ENCODE results near the gene SMIM3. TPM values are rescaled to one million over a fixed set of nuclear protein-coding genes. Genes with fewer than 3 reads are reported as not detected.

The SMIM3 gene
- total and polyA plus RNA-seq, 2 of the 8 experiments (the other 6 are each of a cell fraction or from before 2014, with no cell fraction given), result 10.4 to 15.7 TPM

GRCh38 chr5:150757087-150757649 lies 21.4 kb upstream of the SMIM3 start:
- FAIRE-seq (no peak), DNase-seq (ENCODE audit: low read depth in 1 of 2, low spot score in 2 of 2) (no peak)
- 100% methylated on average over 1 of the region's 1 CpG; no CpG with 5 or more reads in 1 of the 2 experiments for WGBS, 2 experiments (ENCODE audit: extremely low coverage in 1 of 2, insufficient coverage in 1 of 2, insufficient read length in 1 of 2, insufficient replicate concordance in 2 of 2, low coverage in 1 of 2, low lambda C conversion rate in 2 of 2, missing lambda C conversion rate in 1 of 2)
- no peak overlapping the region for H3K27ac ChIP-seq (ENCODE audit: low read depth, low read length)
- no peak overlapping the region for H3K18ac ChIP-seq (ENCODE audit: extremely low read depth, low read length)
- no peak overlapping the region for H3K4ac ChIP-seq (replicated peaks; ENCODE audit: insufficient read length, low read depth, low read length)
- H4K5ac ChIP-seq (ENCODE audit: insufficient read length, low read depth, low read length), result no peak overlapping the region
- peaks cover 6 to 10% of the 10 kb centered on the region in 2 experiments; a peak in 3 of 4 replicates for H3K9me3 ChIP-seq (ENCODE audit: insufficient read depth in 2 of 2, low read depth in 1 of 2, low read length in 1 of 2)
- H3K4me2 ChIP-seq (ENCODE audit: insufficient read depth in 1 of 2, low read depth in 2 of 2, low read length in 2 of 2), result peak overlapping the region; percentile 80 to 89
- H4K8ac ChIP-seq (ENCODE audit: extremely low read depth, insufficient read depth, low read length), result no peak overlapping the region
- no peak overlapping the region for H2AFZ ChIP-seq (ENCODE audit: low read length)
- H4K91ac ChIP-seq (replicated peaks; ENCODE audit: insufficient read length, low read length), result no peak overlapping the region
- H2BK15ac ChIP-seq (ENCODE audit: low read length), result no peak overlapping the region
- peaks cover 4 to 18% of the 10 kb centered on the region in 2 experiments; a peak in 3 of 4 replicates for H3K79me2 ChIP-seq (ENCODE audit: control insufficient read depth in 1 of 2, insufficient read depth in 2 of 2, low read length in 2 of 2)
- peaks cover 2 to 30% (median 18%) of the 10 kb centered on the region in 4 experiments; a peak in 7 of 8 replicates for H3K36me3 ChIP-seq (ENCODE audit: control insufficient read depth in 2 of 4, insufficient read depth in 4 of 4, low read length in 3 of 4)
- H3K23ac ChIP-seq (ENCODE audit: insufficient read length), result no peak overlapping the region
- H3K4me3 ChIP-seq (ENCODE audit: extremely low read depth in 1 of 4, insufficient read depth in 2 of 4, low read depth in 3 of 4, low read length in 4 of 4), result peak overlapping the region in 1 of 4 experiments; percentile 77; a peak in 1 of 8 replicates
- TF ChIP-seq FOSL1 (IDR thresholded peaks at IDR 0.05; ENCODE audit: insufficient read depth, low read depth, low read length), result no peak
- H2AK5ac ChIP-seq (ENCODE audit: low read depth, low read length), result no peak overlapping the region
- H3K79me1 ChIP-seq (ENCODE audit: low read depth, low read length), result no peaks in the 10 kb centered on the region
- no peak overlapping the region for H3K9ac ChIP-seq (replicated peaks in 1 of 4; ENCODE audit: extremely low read depth in 1 of 4, low read depth in 3 of 4, low read length in 3 of 4)
- ChIA-PET CTCF (ENCODE audit: partially characterized antibody) (interaction anchor here (0.7 to 1.6 kb wide), 3 partner anchors 48 to 110 kb away, joined by 3 to 4 read pairs (median 3); no protein-coding TSS in a partner anchor), POLR2A (ENCODE audit: partially characterized antibody) (interaction anchor here (1.2 kb wide), 1 partner anchor 27 kb away, joined by 3 read pairs; no protein-coding TSS in a partner anchor)
- peaks cover 3% of the 10 kb centered on the region; the same call in 1 of the 2 replicates for H3K23me2 ChIP-seq (ENCODE audit: low read depth, low read length)
- H2BK5ac ChIP-seq (ENCODE audit: low read depth, low read length), result no peak overlapping the region
- H3K56ac ChIP-seq (replicated peaks; ENCODE audit: insufficient read length, low read depth, low read length), result no peak overlapping the region
- no peak overlapping the region for H2BK20ac ChIP-seq (ENCODE audit: low read length)
- H3K14ac ChIP-seq (ENCODE audit: insufficient read length), result no peak overlapping the region
- no peak overlapping the region for H2BK12ac ChIP-seq (ENCODE audit: low read depth, low read length)
- H4K20me1 ChIP-seq (replicated peaks in 1 of 2; ENCODE audit: control insufficient read depth in 1 of 2, insufficient read depth in 2 of 2, low read length in 2 of 2), result no peaks in the 10 kb centered on the region
- H2BK120ac ChIP-seq (replicated peaks; ENCODE audit: low read depth, low read length), result no peak overlapping the region
- H3K4me1 ChIP-seq (replicated peaks in 1 of 4; ENCODE audit: control insufficient read depth in 3 of 4, insufficient read depth in 4 of 4, low read length in 3 of 4), result peaks cover 0 to 2% (median 0%) of the 10 kb centered on the region in 4 experiments; a peak in 1 of 7 replicates
- H3K27me3 ChIP-seq (replicated peaks in 1 of 4; ENCODE audit: control insufficient read depth in 3 of 4, extremely low read depth in 1 of 4, insufficient read depth in 3 of 4, low read length in 3 of 4), result peaks cover 0 to 3% (median 0%) of the 10 kb centered on the region in 4 experiments; a peak in 1 of 7 replicates
